Measurements from ENCODE around the gene PDLIM7.

DNA sequence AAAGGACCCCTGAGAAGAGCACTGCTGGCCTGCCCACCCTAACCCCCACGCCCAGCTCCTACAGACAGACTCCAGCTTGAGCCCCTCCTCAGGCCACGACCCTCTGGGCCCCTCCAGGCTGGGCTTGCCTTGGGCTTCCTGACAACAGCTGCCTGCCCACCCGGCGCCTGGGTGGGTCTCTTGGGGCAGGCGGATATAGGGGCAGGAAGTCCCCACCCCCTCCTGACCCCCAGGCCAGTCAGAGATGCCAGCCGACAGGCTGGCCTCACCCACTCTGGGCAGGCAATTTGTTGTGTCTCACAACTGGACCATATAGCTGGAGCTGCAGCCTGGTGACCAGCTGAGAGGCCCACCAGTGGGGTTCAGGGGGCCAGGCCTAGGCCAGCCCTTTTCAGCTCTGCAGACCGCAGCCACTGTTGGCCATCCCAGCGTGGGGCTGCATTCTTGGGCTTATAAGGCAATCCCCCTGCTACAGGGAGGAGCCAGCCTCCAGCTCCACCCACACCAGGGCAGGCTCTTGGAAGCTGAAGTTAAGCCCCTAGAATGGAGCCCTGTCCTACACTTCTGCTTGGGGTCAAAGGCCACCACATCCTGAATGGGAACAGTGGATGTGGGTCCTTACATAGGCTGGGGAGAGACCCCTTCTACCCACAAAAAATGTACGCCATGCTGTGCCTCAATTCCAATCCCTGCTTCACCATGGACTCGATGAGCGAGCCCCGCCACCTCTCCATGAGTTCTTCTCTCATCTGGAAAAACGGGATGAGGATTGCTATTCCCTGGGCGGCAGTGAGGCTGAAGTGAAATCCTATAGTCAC, 2.0 kb downstream of the PDLIM7 start:
- TF ChIP-seq POLR2AphosphoS5 (IDR thresholded peaks at IDR 0.05) = no peak
- TF ChIP-seq, protein P1, sequence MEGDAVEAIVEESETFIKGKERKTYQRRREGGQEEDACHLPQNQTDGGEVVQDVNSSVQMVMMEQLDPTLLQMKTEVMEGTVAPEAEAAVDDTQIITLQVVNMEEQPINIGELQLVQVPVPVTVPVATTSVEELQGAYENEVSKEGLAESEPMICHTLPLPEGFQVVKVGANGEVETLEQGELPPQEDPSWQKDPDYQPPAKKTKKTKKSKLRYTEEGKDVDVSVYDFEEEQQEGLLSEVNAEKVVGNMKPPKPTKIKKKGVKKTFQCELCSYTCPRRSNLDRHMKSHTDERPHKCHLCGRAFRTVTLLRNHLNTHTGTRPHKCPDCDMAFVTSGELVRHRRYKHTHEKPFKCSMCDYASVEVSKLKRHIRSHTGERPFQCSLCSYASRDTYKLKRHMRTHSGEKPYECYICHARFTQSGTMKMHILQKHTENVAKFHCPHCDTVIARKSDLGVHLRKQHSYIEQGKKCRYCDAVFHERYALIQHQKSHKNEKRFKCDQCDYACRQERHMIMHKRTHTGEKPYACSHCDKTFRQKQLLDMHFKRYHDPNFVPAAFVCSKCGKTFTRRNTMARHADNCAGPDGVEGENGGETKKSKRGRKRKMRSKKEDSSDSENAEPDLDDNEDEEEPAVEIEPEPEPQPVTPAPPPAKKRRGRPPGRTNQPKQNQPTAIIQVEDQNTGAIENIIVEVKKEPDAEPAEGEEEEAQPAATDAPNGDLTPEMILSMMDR (IDR thresholded peaks at IDR 0.05; ENCODE audit: poor library complexity, severe bottlenecking) = no peak
- TF ChIP-seq EP300 (conservative IDR thresholded peaks at IDR 0.05; ENCODE audit: poor library complexity, severe bottlenecking) = no peak

Data from neural cell (in vitro differentiated cells).